Gastroesophageal sphincter (tissue), 4 donors: Measurements from ENCODE around the gene NCOR2. TPM values are rescaled to one million over a fixed set of nuclear protein-coding genes. Genes with fewer than 3 reads are reported as not detected.

Experiments
- ATAC-seq: fragments of 150-250 bp; one replicate; pipeline ENCODE4 v1.9.1; 2016; ENCODE audit warnings: mild to moderate bottlenecking, moderate library complexity
- H3K27ac ChIP-seq, 4 donors: fragments of 200-600 bp; sonication (generic) in 3 of 4; 1 replicate in 3 of 4; 2 replicates in 1 of 4; pipeline ENCODE4 v1.5.1; 2016 to 2019
- H3K27me3 ChIP-seq: fragments of 200-600 bp; sonication (generic); one replicate; pipeline ENCODE4 v1.5.1; 2019
- H3K36me3 ChIP-seq, 2 donors: fragments of 200-600 bp; sonication (generic); one replicate each; pipeline ENCODE4 v1.5.1; 2019; ENCODE audit warnings: control low read depth in 1 of 2
- H3K4me1 ChIP-seq, 3 donors: fragments of 200-600 bp; sonication (generic); 1 replicate in 2 of 3; 2 replicates in 1 of 3; pipeline ENCODE4 v1.5.1; 2016 to 2019; ENCODE audit warnings: control low read depth in 2 of 3
- H3K4me3 ChIP-seq, 2 donors: fragments of 200-600 bp; sonication (generic); one replicate each; pipeline ENCODE4 v1.5.1; 2019; ENCODE audit warnings: mild to moderate bottlenecking in 1 of 2, moderate library complexity in 1 of 2
- H3K9me3 ChIP-seq, 3 donors: fragments of 200-600 bp; sonication (generic); one replicate each; pipeline ENCODE4 v1.5.1; 2017 to 2019; ENCODE audit warnings: control low read depth in 2 of 3
- CTCF ChIP-seq, 4 experiments: fragments of 200-600 bp in 2 of 4; fragments of 450-650 bp in 2 of 4; sonication (generic) in 1 of 4; IDR thresholded peaks; one replicate each; pipeline ENCODE4 v1.5.1; 2017 to 2019; ENCODE audit warnings: antibody characterized with exemption in 4 of 4, mild to moderate bottlenecking in 2 of 4, moderate library complexity in 2 of 4
- EP300 ChIP-seq: sonication (generic); formaldehyde crosslinking; IDR thresholded peaks from one replicate; pipeline ENCODE4 v1.6.1; 2017; ENCODE audit warnings: antibody characterized with exemption, mild to moderate bottlenecking
- POLR2A ChIP-seq, 2 donors: fragments of 450-650 bp; IDR thresholded peaks; one replicate each; pipeline ENCODE4 v1.6.1; 2017; ENCODE audit warnings: antibody characterized with exemption in 2 of 2, mild to moderate bottlenecking in 2 of 2, moderate library complexity in 1 of 2
- POLR2AphosphoS5 ChIP-seq: sonication (generic); formaldehyde crosslinking; IDR thresholded peaks from one replicate; pipeline ENCODE4 v1.6.1; 2017; ENCODE audit warnings: antibody characterized with exemption
- WGBS, 2 donors: methylation state at CpG; one replicate each; pipeline ENCODE4 v1.1.5; 2018; ENCODE audit warnings: low coverage in 1 of 2; 5-methylcytosine and 5-hydroxymethylcytosine counted together
- total RNA-seq, 4 donors: library from RNA; depleted of rRNA; stranded (reverse); fragments of >200 nt; gene quantifications; one replicate each; pipeline ENCODE4 v1.1.0, GENCODE V29; 2016

Gene NCOR2
- total RNA-seq, 4 donors from 2014 or later = 67.2 to 148 (median 105) TPM

DNA sequence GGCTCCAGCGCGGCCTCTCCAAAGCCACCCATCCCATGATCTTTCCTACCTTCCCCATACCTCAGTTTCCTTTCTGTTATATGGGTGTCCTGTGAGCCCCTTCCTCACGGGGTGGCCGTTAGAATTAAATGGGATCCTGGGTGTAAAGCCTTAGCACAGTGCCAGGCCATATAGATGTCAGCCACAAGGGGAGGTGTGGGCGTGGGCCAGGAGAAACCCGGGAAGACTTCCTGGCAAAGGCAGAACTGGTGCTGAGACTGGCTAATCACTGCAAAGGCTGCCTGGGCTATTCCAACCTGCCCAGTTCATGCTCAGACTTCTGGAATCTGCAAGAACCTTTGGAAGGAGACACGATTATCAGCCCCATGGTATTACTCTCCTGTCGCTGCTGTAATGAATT lies 11.0 kb upstream of the NCOR2 start:
- WGBS, 2 donors = 80 to 89% methylated on average over 2 to 6 of the region's 8 CpGs
- H3K4me1 ChIP-seq = peaks cover 0 to 8% (median 0%) of the 10 kb centered on the region in 3 donors
- no peaks in the 10 kb centered on the region for H3K36me3 ChIP-seq
- no peaks in the 10 kb centered on the region for H3K27me3 ChIP-seq
- no peak overlapping the region for H3K27ac ChIP-seq
- ATAC-seq = no peak
- H3K9me3 ChIP-seq = peaks cover 0 to 11% (median 0%) of the 10 kb centered on the region in 3 donors
- TF ChIP-seq CTCF (IDR thresholded peaks at IDR 0.05) = no peak
- TF ChIP-seq POLR2A (IDR thresholded peaks at IDR 0.05) = no peak
- no peak for TF ChIP-seq EP300
- no peak for TF ChIP-seq POLR2AphosphoS5
- H3K4me3 ChIP-seq = no peak overlapping the region

GRCh38 chr12:124577986-124578385 lies 10.6 kb upstream of the NCOR2 start:
- Histone ChIP-seq H3K36me3 (no peaks in the 10 kb centered on the region), H3K4me3 (no peak overlapping the region), H3K27me3 (no peaks in the 10 kb centered on the region), H3K4me1 (peaks cover 0 to 11% (median 0%) of the 10 kb centered on the region in 3 donors), H3K9me3 (peaks cover 0 to 11% (median 0%) of the 10 kb centered on the region in 3 donors), H3K27ac (no peak overlapping the region)
- TF ChIP-seq EP300 = no peak
- 87 to 92% methylated on average over 12 to 13 of the region's 13 CpGs for WGBS, 2 donors
- ATAC-seq = no peak

- Histone ChIP-seq H3K36me3 (no peaks in the 10 kb centered on the region), H3K27me3 (no peaks in the 10 kb centered on the region), H3K27ac (no peak overlapping the region), H3K9me3 (peaks cover 0 to 11% (median 0%) of the 10 kb centered on the region in 3 donors), H3K4me3 (no peak overlapping the region), H3K4me1 (peaks cover 0 to 11% (median 0%) of the 10 kb centered on the region in 3 donors)
- no peak for ATAC-seq
- TF ChIP-seq EP300 (no peak), CTCF (IDR thresholded peaks at IDR 0.05) (no peak), POLR2A (IDR thresholded peaks at IDR 0.05) (no peak), POLR2AphosphoS5 (no peak)
- WGBS, 2 donors = 89 to 90% methylated on average over 8 of the region's 8 CpGs
Measured at GRCh38 chr12:124577374-124577773, 10.0 kb upstream of the NCOR2 start.

DNA sequence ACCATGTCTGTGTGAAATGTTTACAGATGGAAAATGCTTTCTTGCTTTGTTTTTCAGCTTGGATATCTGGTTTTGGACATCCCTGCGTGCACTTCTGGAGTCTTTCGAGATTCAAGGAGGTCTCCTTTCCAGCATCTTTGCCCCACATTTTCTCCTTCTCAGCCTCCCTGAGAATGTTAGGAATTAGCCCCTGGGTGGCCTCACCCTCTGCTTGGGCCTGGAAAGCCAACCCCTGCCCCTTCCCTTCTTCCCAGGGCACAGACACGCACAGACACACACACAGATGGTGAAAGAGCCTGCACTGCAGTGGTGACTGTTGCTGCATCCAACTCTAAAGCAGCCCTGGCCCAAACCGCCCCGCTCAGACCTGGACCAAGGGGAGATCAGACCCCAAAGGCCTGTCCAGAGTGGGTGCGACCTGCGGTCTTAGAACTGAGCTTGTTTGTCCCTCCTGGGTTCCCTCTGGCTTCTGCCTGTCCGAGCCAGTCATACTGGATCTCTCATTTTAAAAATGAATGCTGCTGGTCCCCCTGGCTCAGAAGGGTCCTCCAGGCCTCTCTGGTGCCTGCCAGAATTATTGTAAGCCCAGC lies 8.7 kb upstream of the NCOR2 start:
- Histone ChIP-seq H3K36me3 (no peaks in the 10 kb centered on the region), H3K27me3 (no peaks in the 10 kb centered on the region), H3K27ac (no peak overlapping the region), H3K4me3 (no peak overlapping the region), H3K9me3 (peaks cover 0 to 11% (median 0%) of the 10 kb centered on the region in 3 donors), H3K4me1 (peaks cover 0 to 11% (median 0%) of the 10 kb centered on the region in 3 donors)
- no peak for ATAC-seq
- TF ChIP-seq CTCF (IDR thresholded peaks at IDR 0.05) = no peak
- no peak for TF ChIP-seq POLR2A (IDR thresholded peaks at IDR 0.05)
- no peak for TF ChIP-seq EP300
- no peak for TF ChIP-seq POLR2AphosphoS5
- WGBS, 2 donors = 96 to 100% methylated on average over 2 to 6 of the region's 8 CpGs

DNA sequence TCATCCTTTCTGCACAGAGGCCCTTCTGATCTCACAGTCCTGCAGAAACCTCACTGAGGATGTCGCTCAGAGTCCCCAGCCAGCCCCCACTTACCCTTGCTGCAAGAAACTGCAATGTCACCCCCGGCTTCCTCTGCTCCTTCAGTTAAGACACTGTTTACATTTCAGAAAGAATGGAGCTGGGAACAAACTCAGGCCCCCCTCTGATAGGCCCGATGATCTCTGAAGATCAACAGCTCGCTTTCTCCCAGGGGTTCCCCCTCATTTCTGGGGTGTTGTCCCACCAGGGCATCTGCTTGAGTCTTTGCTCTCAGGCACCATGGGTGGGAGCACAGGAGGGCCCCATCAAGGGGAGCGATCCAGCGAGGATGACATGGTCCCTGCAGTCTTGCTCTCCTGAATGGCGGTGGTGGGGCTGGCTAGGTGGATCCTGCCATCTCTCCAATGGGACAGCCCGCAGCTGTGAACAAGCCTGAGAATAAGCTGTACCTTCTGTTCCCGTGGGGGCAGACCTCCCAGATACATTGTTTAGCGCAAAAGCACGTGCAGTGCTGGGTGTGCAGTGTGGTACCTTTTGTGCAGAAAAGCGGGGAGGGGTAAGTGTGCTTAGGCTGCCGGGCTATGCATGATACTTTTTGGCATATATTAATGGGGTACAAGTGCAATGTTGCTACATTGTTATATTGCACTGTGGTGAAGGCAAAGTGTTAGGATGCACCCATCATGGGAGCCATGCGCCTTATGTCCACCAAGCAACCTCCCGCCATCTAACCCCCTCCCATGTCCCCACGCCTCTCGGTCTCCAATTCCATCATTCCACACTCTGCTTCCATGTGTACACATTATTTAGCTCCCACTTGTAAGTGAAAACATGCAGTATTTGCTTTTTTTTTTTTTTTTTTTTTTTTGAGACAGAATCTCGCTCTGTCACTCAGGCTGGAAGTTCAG lies 6.7 kb upstream of the NCOR2 start:
- peaks cover 0 to 22% (median 1%) of the 10 kb centered on the region in 3 donors for H3K4me1 ChIP-seq
- H3K36me3 ChIP-seq = no peaks in the 10 kb centered on the region
- H3K4me3 ChIP-seq = no peak overlapping the region
- no peaks in the 10 kb centered on the region for H3K27me3 ChIP-seq
- TF ChIP-seq EP300 (no peak), CTCF (IDR thresholded peaks at IDR 0.05) (no peak), POLR2A (IDR thresholded peaks at IDR 0.05) (no peak), POLR2AphosphoS5 (no peak)
- ATAC-seq = no peak
- peaks cover 0 to 7% (median 0%) of the 10 kb centered on the region in 3 donors for H3K9me3 ChIP-seq
- 61 to 78% methylated on average over 3 to 9 of the region's 18 CpGs for WGBS, 2 donors
- H3K27ac ChIP-seq = no peak overlapping the region
